Ovary (tissue), 9 donors: ENCODE results near the gene SND1. TPM values are rescaled to one million over a fixed set of nuclear protein-coding genes. Genes with fewer than 3 reads are reported as not detected.

Experiments
- DNase-seq, 5 donors: peaks; one replicate each; pipeline ENCODE4 v3.0.0-alpha.2; 2019 to 2020
- H3K27ac ChIP-seq, 2 donors: fragments of 200-600 bp; one replicate each; pipeline versions ENCODE4 v1.5.1 to v1.8.0; 2019 to 2022
- H3K27me3 ChIP-seq: fragments of 200-600 bp; one replicate; pipeline ENCODE4 v1.8.0; 2022
- H3K36me3 ChIP-seq: fragments of 200-600 bp; sonication (generic); one replicate; pipeline ENCODE4 v1.5.1; 2019
- H3K4me1 ChIP-seq: one replicate; pipeline ENCODE4 v1.8.1; 2013; ENCODE audit warnings: mild to moderate bottlenecking, moderate library complexity; ENCODE audit not compliant: insufficient read depth
- H3K4me3 ChIP-seq: fragments of 200-600 bp; sonication (generic); one replicate; pipeline ENCODE4 v1.5.1; 2017
- H3K9me3 ChIP-seq, 2 donors: fragments of 200-600 bp in 1 of 2; sonication (generic) in 1 of 2; one replicate each; pipeline versions ENCODE4 v1.5.1 to v1.8.1; 2013 to 2019; ENCODE audit warnings: mild to moderate bottlenecking in 1 of 2, moderate library complexity in 1 of 2
- CTCF ChIP-seq, 3 donors: fragments of 450-650 bp in 2 of 3; fragments of 200-600 bp in 1 of 3; IDR thresholded peaks; one replicate each; pipeline versions ENCODE4 v1.5.1 to v1.8.0; 2016 to 2022; ENCODE audit warnings: antibody characterized with exemption in 3 of 3, mild to moderate bottlenecking in 1 of 3
- EP300 ChIP-seq: sonication (generic); formaldehyde crosslinking; IDR thresholded peaks from one replicate; pipeline ENCODE4 v1.6.1; 2017; ENCODE audit warnings: antibody characterized with exemption
- POLR2A ChIP-seq: fragments of 450-650 bp; IDR thresholded peaks from one replicate; pipeline ENCODE4 v1.6.1; 2017; ENCODE audit warnings: antibody characterized with exemption, mild to moderate bottlenecking, moderate library complexity
- WGBS, 3 donors: extraction: QIAGEN DNeasy Blood & Tissue Kit in 1 of 3; methylation state at CpG; one replicate each; pipeline versions ENCODE4 v1.1.5 to v1.1.7; 2013 to 2017; 5-methylcytosine and 5-hydroxymethylcytosine counted together
- intact Hi-C, 4 donors: fragments of 100-400 bp; cut with DNase I; formaldehyde crosslinking; loops; one replicate each; pipeline versions ENCODE4 v1.11.0 to v1.15.1; 2022 to 2023
- polyA plus RNA-seq, 2 donors: library from polyadenylated mRNA; stranded (reverse); fragments of 200-250 nt in 1 of 2; fragments of 350-450 nt in 1 of 2; fragmentation: Illumina TruSeq in 1 of 2; extraction: RNeasy Lipid Tissue Mini Kit (QIAGEN cat#74804) in 1 of 2; gene quantifications; one replicate each; pipeline ENCODE4 v1.2.3, GENCODE V29; 2013 to 2014
- total RNA-seq, 7 donors: library from RNA; depleted of rRNA in 2 of 7; stranded (reverse); fragments of >200 nt in 2 of 7; fragmentation: NEBNext Ultra II Directional in 3 of 7; extraction: Animal tissue kit (Norgen Biotek cat#: 25700) in 3 of 7; gene quantifications; one replicate each; pipeline versions ENCODE4 v1.1.0 to v1.2.4, GENCODE V29; 2016 to 2023
- donor health status: DM: no; HTN: no; CAD: no; lungs with moderate emphysema.
- donor health status: DM: no; HTN: no; CAD: no.
- donor health status: Bipolar disorder and iron deficiency.
- donor health status: DM: yes; HTN: yes; CAD: no.
- donor health status: DM: no; HTN: no; CAD: no.
- donor health status: DM: yes; HTN: yes; CAD: no.

The SND1 gene
- total and polyA plus RNA-seq, 9 donors = 91.4 to 297 (median 182) TPM

DNA sequence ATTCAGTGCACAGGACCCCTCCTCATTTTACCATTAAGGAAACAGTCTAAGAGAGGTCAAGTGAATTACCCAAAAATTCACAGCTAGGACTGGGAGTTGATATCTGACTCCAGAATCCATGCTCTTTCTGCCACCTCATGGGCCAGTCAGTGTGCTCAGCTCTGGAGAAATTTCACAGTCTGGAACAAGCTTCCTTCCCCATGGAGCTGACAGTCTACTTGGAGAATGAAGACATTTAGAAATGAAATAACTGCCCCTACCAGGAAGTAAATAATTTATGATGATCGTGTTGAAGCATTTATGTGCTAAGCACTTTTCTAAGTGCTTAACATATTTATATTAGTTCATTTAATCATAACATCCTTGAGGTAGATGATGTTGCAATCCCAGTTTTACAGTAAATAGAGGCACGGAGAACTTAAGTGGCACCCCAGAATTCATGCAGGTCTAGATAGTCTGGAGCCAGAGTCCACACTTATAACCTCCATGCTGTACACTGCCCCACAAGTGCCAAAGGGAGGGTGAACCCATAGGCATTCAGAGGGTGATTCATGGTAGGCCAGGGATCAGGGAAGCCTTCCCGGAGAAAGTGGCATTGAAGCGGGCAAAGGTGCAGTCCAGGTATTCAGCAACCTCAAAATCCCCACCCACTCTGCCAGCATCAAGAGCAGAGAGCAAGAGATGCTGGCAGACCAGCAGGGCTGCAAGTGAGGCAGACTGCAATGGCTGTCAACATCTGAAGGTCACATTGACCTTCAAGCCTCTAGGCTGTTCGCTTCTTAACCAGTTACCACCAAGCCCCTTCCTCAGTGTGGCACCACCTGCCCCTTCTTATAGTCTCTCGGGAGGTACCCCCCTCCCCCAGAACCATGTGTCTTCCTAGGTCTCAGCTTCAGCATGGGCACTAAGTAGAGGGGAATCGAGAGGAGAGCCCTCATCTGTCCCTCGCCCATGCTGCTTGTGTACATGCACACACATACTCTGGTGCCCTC is 417.7 kb downstream of the SND1 start:
- no peak overlapping the region for H3K27ac ChIP-seq

GRCh38 chr7:128071376-128071775 is 419.4 kb downstream of the SND1 start:
- no peaks in the 10 kb centered on the region for H3K9me3 ChIP-seq
- H3K4me1 ChIP-seq = no peaks in the 10 kb centered on the region
- H3K36me3 ChIP-seq = no peaks in the 10 kb centered on the region
- no peak for TF ChIP-seq EP300
- TF ChIP-seq CTCF (IDR thresholded peaks at IDR 0.05) = no peak
- TF ChIP-seq POLR2A = no peak
- WGBS, 3 donors = 92 to 96% (median 93%) methylated on average over 6 of the region's 6 CpGs
- DNase-seq = no peak
- H3K4me3 ChIP-seq = no peak overlapping the region
- intact Hi-C loops = no loop called here
- no peaks in the 10 kb centered on the region for H3K27me3 ChIP-seq
- no peak overlapping the region for H3K27ac ChIP-seq

More for the DNA sequence above, 417.7 kb downstream of the SND1 start:
- Histone ChIP-seq H3K4me3 (no peak overlapping the region), H3K4me1 (no peaks in the 10 kb centered on the region), H3K27me3 (no peaks in the 10 kb centered on the region), H3K9me3 (no peaks in the 10 kb centered on the region), H3K36me3 (no peaks in the 10 kb centered on the region)
- TF ChIP-seq CTCF (IDR thresholded peaks at IDR 0.05) (no peak), EP300 (no peak), POLR2A (no peak)
- no peak for DNase-seq
- WGBS, 3 donors = 92 to 95% (median 92%) methylated on average over 8 of the region's 8 CpGs
- intact Hi-C loops = no loop called here

DNA sequence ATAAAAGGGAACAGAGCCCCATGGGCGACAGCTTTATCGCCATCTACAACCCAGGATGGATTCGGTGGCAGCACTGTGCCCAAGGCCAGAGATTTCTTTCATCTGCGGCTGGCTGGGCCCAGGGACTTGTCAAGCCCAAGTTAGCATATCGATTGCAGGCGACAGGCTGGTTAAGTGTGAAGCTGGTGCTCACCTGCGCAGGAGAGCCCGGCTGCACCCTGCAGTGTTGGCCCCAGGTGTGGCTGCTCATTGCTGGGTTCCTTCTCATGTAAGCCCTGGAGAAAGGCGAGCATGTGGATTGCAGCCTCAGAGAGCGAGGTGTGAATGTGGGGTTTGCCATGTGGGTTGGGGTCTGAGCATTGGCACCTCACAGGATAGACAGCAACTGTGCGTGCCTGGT is 419.8 kb downstream of the SND1 start:
- Histone ChIP-seq H3K27me3 (no peaks in the 10 kb centered on the region), H3K4me1 (no peaks in the 10 kb centered on the region), H3K27ac (no peak overlapping the region), H3K36me3 (no peaks in the 10 kb centered on the region), H3K9me3 (no peaks in the 10 kb centered on the region), H3K4me3 (no peak overlapping the region)
- no peak for DNase-seq
- intact Hi-C loops = no loop called here
- WGBS, 3 donors = 78 to 97% (median 88%) methylated on average over 11 of the region's 11 CpGs
- TF ChIP-seq CTCF (IDR thresholded peaks at IDR 0.05) (no peak), EP300 (no peak), POLR2A (no peak)

DNA sequence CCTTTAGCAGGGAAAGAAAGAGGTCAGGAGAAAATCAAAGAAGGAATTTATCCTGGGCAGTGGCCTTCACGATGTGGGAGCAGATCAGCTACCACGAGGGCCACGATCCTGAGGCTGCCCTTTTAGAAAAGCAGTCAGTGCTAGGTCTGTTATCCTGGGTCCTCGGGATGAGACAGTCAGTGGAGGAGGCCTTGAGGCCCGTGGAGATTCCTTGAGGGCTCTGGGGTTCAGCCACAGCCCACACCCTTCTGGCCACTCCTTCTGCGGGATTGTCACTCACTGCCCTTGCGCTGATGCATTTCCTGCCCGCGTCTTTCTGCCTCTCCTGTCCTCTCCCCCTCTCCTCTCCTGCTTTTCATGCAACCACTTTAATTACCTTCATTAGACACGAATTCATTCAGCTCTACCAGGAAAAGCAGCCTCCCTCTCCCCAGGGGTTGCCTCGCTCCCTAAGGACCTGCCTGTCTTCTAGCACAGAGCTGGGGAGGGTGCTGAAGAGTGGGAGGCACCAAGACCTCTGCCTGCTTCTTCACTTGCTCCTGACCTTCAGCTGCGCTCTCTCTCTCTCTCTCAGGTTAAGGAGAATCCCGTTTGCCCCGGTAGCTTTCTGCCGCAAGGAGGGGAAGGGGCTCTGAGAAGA is 421.8 kb downstream of the SND1 start:
- no peaks in the 10 kb centered on the region for H3K9me3 ChIP-seq
- no peak for TF ChIP-seq POLR2A
- TF ChIP-seq EP300 = no peak
- TF ChIP-seq CTCF (IDR thresholded peaks at IDR 0.05) = no peak
- DNase-seq = no peak
- intact Hi-C loops = no loop called here
- no peaks in the 10 kb centered on the region for H3K36me3 ChIP-seq
- no peak overlapping the region for H3K4me3 ChIP-seq
- 73 to 83% (median 76%) methylated on average over 15 of the region's 15 CpGs for WGBS, 3 donors
- no peak overlapping the region for H3K27ac ChIP-seq
- H3K4me1 ChIP-seq = no peaks in the 10 kb centered on the region
- H3K27me3 ChIP-seq = no peaks in the 10 kb centered on the region
